GM19467 (cell line): Measurements from ENCODE around the gene DMXL1.

Experiments
- ATAC-seq: cut with Tn5 transposase; IDR thresholded peaks from one replicate; pipeline ENCODE4 v1.9.1; 2021; ENCODE audit warnings: mild to moderate bottlenecking, moderate library complexity; ENCODE audit not compliant: unreplicated experiment

Gene DMXL1

GRCh38 chr5:119070828-119071560 lies at the start of gene DMXL1:
DMXL1 (plus strand) TSS chr5:119071087; CDS start chr5:119071570, 483 bp downstream.
- peak; percentile 80 for ATAC-seq

GRCh38 chr5:119021149-119021732 lies 49.6 kb upstream of the DMXL1 start:
- no peak for ATAC-seq

GRCh38 chr5:119022017-119022745 lies 48.7 kb upstream of the DMXL1 start:
- ATAC-seq: peak; percentile 64

- ATAC-seq: no peak
Measured at GRCh38 chr5:119022773-119023172, 48.1 kb upstream of the DMXL1 start.

GRCh38 chr5:119028575-119028974 lies 42.3 kb upstream of the DMXL1 start:
- ATAC-seq: no peak

- peak; percentile 82 for ATAC-seq
Measured at GRCh38 chr5:119031011-119031886, 39.6 kb upstream of the DMXL1 start.

GRCh38 chr5:119031905-119032304 lies 39.0 kb upstream of the DMXL1 start:
- ATAC-seq: peak; percentile 54

GRCh38 chr5:119032656-119033055 lies 38.2 kb upstream of the DMXL1 start:
- no peak for ATAC-seq

GRCh38 chr5:119033135-119033534 lies 37.8 kb upstream of the DMXL1 start:
- no peak for ATAC-seq

- no peak for ATAC-seq
Measured at GRCh38 chr5:119036101-119036762, 34.7 kb upstream of the DMXL1 start.

GRCh38 chr5:119037496-119038215 lies 33.2 kb upstream of the DMXL1 start:
- no peak for ATAC-seq

GRCh38 chr5:119048246-119048645 lies 22.6 kb upstream of the DMXL1 start:
- no peak for ATAC-seq

- no peak for ATAC-seq
Measured at GRCh38 chr5:119049824-119050449, 20.9 kb upstream of the DMXL1 start.

- ATAC-seq: no peak
Measured at GRCh38 chr5:119054101-119054500, 16.8 kb upstream of the DMXL1 start.

- no peak for ATAC-seq
Measured at GRCh38 chr5:119055294-119055693, 15.6 kb upstream of the DMXL1 start.

- no peak for ATAC-seq
Measured at GRCh38 chr5:119058979-119059529, 11.8 kb upstream of the DMXL1 start.

- no peak for ATAC-seq
Measured at GRCh38 chr5:119059740-119060255, 11.1 kb upstream of the DMXL1 start.

GRCh38 chr5:119063579-119064379 lies 7.1 kb upstream of the DMXL1 start:
- ATAC-seq: peak; percentile 62
